H9 (cell line): ENCODE data around the gene POLE3. TPM values are rescaled to one million over a fixed set of nuclear protein-coding genes. Genes with fewer than 3 reads are reported as not detected.

ENCODE experiments used
- DNase-seq: peaks from one replicate; pipeline ENCODE4 v3.0.0-alpha.2; 2017
- H2AFZ ChIP-seq: one replicate; pipeline ENCODE4 v1.6.1; 2013; ENCODE audit warnings: mild to moderate bottlenecking, low read length, control low read depth, moderate library complexity
- H2AK5ac ChIP-seq: 2 replicates; pipeline ENCODE4 v1.6.1; 2013; ENCODE audit warnings: low read length, control low read depth, mixed read lengths; ENCODE audit not compliant: insufficient read length
- H2BK120ac ChIP-seq: one replicate; pipeline ENCODE4 v1.6.1; 2013; ENCODE audit warnings: low read depth, mild to moderate bottlenecking, low read length, control low read depth, inconsistent platforms; ENCODE audit not compliant: poor library complexity, severe bottlenecking
- H2BK12ac ChIP-seq: 2 replicates; pipeline ENCODE4 v1.6.1; 2013; ENCODE audit warnings: low read length, control low read depth, mixed read lengths, low read depth; ENCODE audit not compliant: insufficient read length
- H2BK15ac ChIP-seq: 2 replicates; pipeline ENCODE4 v1.6.1; 2013; ENCODE audit warnings: low read depth, low read length, control low read depth
- H2BK20ac ChIP-seq: one replicate; pipeline ENCODE4 v1.6.1; 2013; ENCODE audit warnings: low read depth, mild to moderate bottlenecking, low read length, control low read depth, inconsistent platforms; ENCODE audit not compliant: poor library complexity, severe bottlenecking
- H2BK5ac ChIP-seq: 2 replicates; pipeline ENCODE4 v1.6.1; 2013; ENCODE audit warnings: low read length, control low read depth, mixed read lengths; ENCODE audit not compliant: insufficient read length
- H3K14ac ChIP-seq: 2 replicates; pipeline ENCODE4 v1.6.1; 2013; ENCODE audit warnings: low read length, control low read depth; ENCODE audit not compliant: insufficient read depth
- H3K18ac ChIP-seq: 2 replicates; pipeline ENCODE4 v1.6.1; 2013; ENCODE audit warnings: low read depth, mild to moderate bottlenecking, mixed read lengths, low read length, control low read depth; ENCODE audit not compliant: insufficient read length
- H3K23ac ChIP-seq: 2 replicates; pipeline ENCODE4 v1.6.1; 2013; ENCODE audit warnings: low read length, control low read depth, mixed read lengths, low read depth; ENCODE audit not compliant: insufficient read length
- H3K23me2 ChIP-seq: 2 replicates; pipeline ENCODE4 v1.6.1; 2013; ENCODE audit warnings: low read depth, mild to moderate bottlenecking, mixed read lengths, low read length, control low read depth; ENCODE audit not compliant: insufficient read length, poor library complexity, severe bottlenecking
- H3K27ac ChIP-seq: 2 replicates; pipeline ENCODE4 v1.5.1; 2013; ENCODE audit warnings: low read length, control low read depth, mixed read lengths, low read depth; ENCODE audit not compliant: insufficient read length
- H3K27me3 ChIP-seq: 2 replicates; pipeline ENCODE4 v1.6.1; 2013; ENCODE audit warnings: low read length, control low read depth, inconsistent platforms; ENCODE audit not compliant: insufficient read depth
- H3K4ac ChIP-seq: 2 replicates; pipeline ENCODE4 v1.6.1; 2013; ENCODE audit warnings: low read depth, mild to moderate bottlenecking, control low read depth, inconsistent platforms, low read length, moderate library complexity
- H3K4me1 ChIP-seq: 2 replicates; pipeline ENCODE4 v1.6.1; 2013; ENCODE audit warnings: low read length, control low read depth, inconsistent platforms; ENCODE audit not compliant: insufficient read depth
- H3K4me2 ChIP-seq: 2 replicates; pipeline ENCODE4 v1.6.1; 2013; ENCODE audit warnings: low read length, control low read depth, mixed read lengths; ENCODE audit not compliant: insufficient read length, insufficient read depth
- H3K56ac ChIP-seq: 2 replicates; pipeline ENCODE4 v1.6.1; 2013; ENCODE audit warnings: low read depth, mild to moderate bottlenecking, mixed read lengths, low read length, control low read depth; ENCODE audit not compliant: insufficient read length
- H3K79me1 ChIP-seq: 2 replicates; pipeline ENCODE4 v1.6.1; 2013; ENCODE audit warnings: low read depth, mild to moderate bottlenecking, moderate library complexity, low read length, control low read depth, inconsistent platforms; ENCODE audit not compliant: insufficient read depth, poor library complexity, severe bottlenecking
- H3K79me2 ChIP-seq: 2 replicates; pipeline ENCODE4 v1.6.1; 2013; ENCODE audit warnings: low read length, control low read depth, inconsistent platforms; ENCODE audit not compliant: insufficient read depth
- H3K9ac ChIP-seq: 2 replicates; pipeline ENCODE4 v1.6.1; 2013; ENCODE audit warnings: low read length, control low read depth, mixed read lengths; ENCODE audit not compliant: insufficient read length; ENCODE audit errors: extremely low read depth
- H3K9me3 ChIP-seq: one replicate; pipeline ENCODE4 v1.6.1; 2013; ENCODE audit warnings: low read depth, low read length, inconsistent platforms; ENCODE audit not compliant: control insufficient read depth
- H3T11ph ChIP-seq: one replicate; pipeline ENCODE4 v1.6.1; 2013; ENCODE audit warnings: mild to moderate bottlenecking, low read length, control low read depth, inconsistent platforms
- H4K20me1 ChIP-seq: one replicate; pipeline ENCODE4 v1.6.1; 2013; ENCODE audit not compliant: control insufficient read depth, insufficient read length, insufficient read depth
- H4K5ac ChIP-seq: 2 replicates; pipeline ENCODE4 v1.6.1; 2013; ENCODE audit warnings: low read depth, mild to moderate bottlenecking, mixed read lengths, low read length, control low read depth; ENCODE audit not compliant: insufficient read length
- H4K8ac ChIP-seq: replicated peaks from 2 replicates; pipeline ENCODE4 v1.6.1; 2013; ENCODE audit warnings: low read length, control low read depth, mixed read lengths, low read depth; ENCODE audit not compliant: insufficient read length
- H4K91ac ChIP-seq: 2 replicates; pipeline ENCODE4 v1.6.1; 2013; ENCODE audit warnings: low read depth, mild to moderate bottlenecking, moderate library complexity, mixed read lengths, low read length, control low read depth; ENCODE audit not compliant: insufficient read length
- H3K27ac Mint-ChIP-seq, 3 experiments: 2 replicates in 2 of 3; 3 replicates in 1 of 3; pipeline ENCODE4 v1.8.0; 2020 to 2021; ENCODE audit warnings: mixed read lengths in 3 of 3, mild to moderate bottlenecking in 1 of 3, moderate library complexity in 1 of 3
- H3K27me3 Mint-ChIP-seq: 2 replicates; pipeline ENCODE4 v1.8.0; 2021; ENCODE audit warnings: low read depth, mild to moderate bottlenecking, moderate library complexity, mixed read lengths
- H3K36me3 Mint-ChIP-seq, 3 experiments: 2 replicates in 2 of 3; 3 replicates in 1 of 3; pipeline ENCODE4 v1.8.0; 2020 to 2021; ENCODE audit warnings: low read depth in 3 of 3, mixed read lengths in 3 of 3; ENCODE audit not compliant: insufficient read depth in 1 of 3
- H3K4me1 Mint-ChIP-seq, 2 experiments: 2 replicates each; pipeline ENCODE4 v1.8.0; 2020; ENCODE audit warnings: mixed read lengths in 2 of 2
- H3K4me3 Mint-ChIP-seq, 2 experiments: 2 replicates in 1 of 2; 3 replicates in 1 of 2; pipeline ENCODE4 v1.8.0; 2020 to 2021; ENCODE audit warnings: mild to moderate bottlenecking in 2 of 2, mixed read lengths in 2 of 2, moderate library complexity in 1 of 2
- H3K9me3 Mint-ChIP-seq, 2 experiments: 2 replicates in 1 of 2; 3 replicates in 1 of 2; pipeline ENCODE4 v1.8.0; 2020; ENCODE audit warnings: mild to moderate bottlenecking in 2 of 2, mixed read lengths in 2 of 2, moderate library complexity in 1 of 2
- WGBS: extraction: QIAGEN DNeasy Blood & Tissue Kit; methylation state at CpG from one replicate; pipeline ENCODE4 v1.1.7; 2013; ENCODE audit warnings: missing lambda C conversion rate, low lambda C conversion rate, mixed read lengths; ENCODE audit not compliant: insufficient read length; ENCODE audit errors: extremely low coverage; 5-methylcytosine and 5-hydroxymethylcytosine counted together
- total RNA-seq: library from RNA; stranded (reverse); gene quantifications from 2 replicates; pipeline ENCODE4 v1.2.1, GENCODE V29; 2021
- TF ChIP-seq, protein P1 (sequence below): fragments of 200-600 bp; sonication (generic); conservative IDR thresholded peaks from 3 replicates; pipeline ENCODE4 v1.8.0; 2021; ENCODE audit warnings: antibody characterized with exemption, mild to moderate bottlenecking

The POLE3 gene
- total RNA-seq, 1 experiment from 2014 or later, result 82.4 TPM

DNA sequence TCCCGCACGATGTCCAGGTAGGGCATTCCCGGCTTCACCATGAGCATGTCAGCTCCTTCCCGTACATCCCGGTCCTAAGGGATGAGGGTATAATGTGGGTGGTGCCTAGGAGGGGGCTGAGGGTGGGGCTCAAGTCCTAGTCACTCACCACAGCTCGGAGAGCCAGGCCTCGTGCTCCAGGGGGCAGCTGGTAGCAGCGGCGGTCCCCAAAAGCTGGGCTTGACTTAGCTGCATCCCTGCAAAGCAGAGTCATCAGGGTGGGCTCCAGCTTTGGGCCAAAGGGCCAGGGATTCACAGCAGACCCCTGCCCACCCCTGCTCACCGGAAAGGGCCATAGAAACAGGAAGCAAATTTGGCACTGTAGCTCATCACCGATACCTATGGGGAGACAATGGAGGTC lies 21.0 kb downstream of the POLE3 start:
- WGBS, result no CpG with 5 or more reads among the region's 11 CpGs
- peaks cover 3 to 47% (median 35%) of the 10 kb centered on the region in 3 experiments; a peak in 5 of 7 replicates for H3K36me3 Mint-ChIP-seq
- TF ChIP-seq, protein P1, sequence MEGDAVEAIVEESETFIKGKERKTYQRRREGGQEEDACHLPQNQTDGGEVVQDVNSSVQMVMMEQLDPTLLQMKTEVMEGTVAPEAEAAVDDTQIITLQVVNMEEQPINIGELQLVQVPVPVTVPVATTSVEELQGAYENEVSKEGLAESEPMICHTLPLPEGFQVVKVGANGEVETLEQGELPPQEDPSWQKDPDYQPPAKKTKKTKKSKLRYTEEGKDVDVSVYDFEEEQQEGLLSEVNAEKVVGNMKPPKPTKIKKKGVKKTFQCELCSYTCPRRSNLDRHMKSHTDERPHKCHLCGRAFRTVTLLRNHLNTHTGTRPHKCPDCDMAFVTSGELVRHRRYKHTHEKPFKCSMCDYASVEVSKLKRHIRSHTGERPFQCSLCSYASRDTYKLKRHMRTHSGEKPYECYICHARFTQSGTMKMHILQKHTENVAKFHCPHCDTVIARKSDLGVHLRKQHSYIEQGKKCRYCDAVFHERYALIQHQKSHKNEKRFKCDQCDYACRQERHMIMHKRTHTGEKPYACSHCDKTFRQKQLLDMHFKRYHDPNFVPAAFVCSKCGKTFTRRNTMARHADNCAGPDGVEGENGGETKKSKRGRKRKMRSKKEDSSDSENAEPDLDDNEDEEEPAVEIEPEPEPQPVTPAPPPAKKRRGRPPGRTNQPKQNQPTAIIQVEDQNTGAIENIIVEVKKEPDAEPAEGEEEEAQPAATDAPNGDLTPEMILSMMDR, result no peak

More for the DNA sequence above, 21.0 kb downstream of the POLE3 start:
- Histone ChIP-seq H4K5ac (no peak overlapping the region), H2BK5ac (no peak overlapping the region), H4K8ac (no peak overlapping the region), H3T11ph (no peak overlapping the region), H3K27ac (no peak overlapping the region), H3K9me3 (no peaks in the 10 kb centered on the region), H3K9ac (no peak overlapping the region), H2BK20ac (no peak overlapping the region), H3K18ac (no peak overlapping the region), H2BK12ac (no peak overlapping the region), H2BK120ac (no peak overlapping the region), H3K4me2 (no peak overlapping the region), H3K4me1 (no peaks in the 10 kb centered on the region), H3K27me3 (no peaks in the 10 kb centered on the region), H2BK15ac (no peak overlapping the region), H2AFZ (no peak overlapping the region), H4K20me1 (no peaks in the 10 kb centered on the region), H2AK5ac (no peak overlapping the region), H3K14ac (no peak overlapping the region), H3K4ac (no peak overlapping the region), H3K79me2 (no peaks in the 10 kb centered on the region), H3K23me2 (no peaks in the 10 kb centered on the region), H3K56ac (no peak overlapping the region), H3K79me1 (no peaks in the 10 kb centered on the region), H3K23ac (no peak overlapping the region), H4K91ac (no peak overlapping the region)
- no peak for DNase-seq
- no peak overlapping the region for H3K4me3 Mint-ChIP-seq
- no peaks in the 10 kb centered on the region for H3K27me3 Mint-ChIP-seq
- no peak overlapping the region for H3K27ac Mint-ChIP-seq
- no peaks in the 10 kb centered on the region for H3K9me3 Mint-ChIP-seq
- H3K4me1 Mint-ChIP-seq, result no peaks in the 10 kb centered on the region
